NK-92 (cell line): ENCODE measurements around the gene CST5.
"Not testable (repeated sequence)": the region's sequence is repeated elsewhere in the genome, so short reads cannot be mapped to it uniquely, and the experiment has no call there.

Source experiments
- DNase-seq: peaks from one replicate; lab custom pipeline; 2025; ENCODE audit not compliant: unreplicated experiment; lab: John Stamatoyannopoulos, UW

The CST5 gene

GRCh38 chr20:23879328-23879798 lies at the start of gene CST5:
CST5 (minus strand) TSS chr20:23879748; CDS start chr20:23879676, 72 bp downstream.
- DNase-seq, result no peak

- DNase-seq, result no peak
Measured at GRCh38 chr20:23928788-23929187, 49.2 kb upstream of the CST5 start.

GRCh38 chr20:23928353-23928752 lies 48.8 kb upstream of the CST5 start:
- no peak for DNase-seq

- no peak for DNase-seq
Measured at GRCh38 chr20:23926944-23927872, 47.7 kb upstream of the CST5 start.

GRCh38 chr20:23926526-23926880 lies 47.0 kb upstream of the CST5 start:
- DNase-seq, result no peak

- DNase-seq, result no peak
Measured at GRCh38 chr20:23925789-23926525, 46.4 kb upstream of the CST5 start.

- DNase-seq, result no peak
Measured at GRCh38 chr20:23924751-23925150, 45.2 kb upstream of the CST5 start.

GRCh38 chr20:23923891-23924435 lies 44.4 kb upstream of the CST5 start:
- DNase-seq, result no peak

- no peak for DNase-seq
Measured at GRCh38 chr20:23923311-23923710, 43.8 kb upstream of the CST5 start.

- no peak for DNase-seq
Measured at GRCh38 chr20:23920408-23921325, 41.1 kb upstream of the CST5 start.

- DNase-seq, result no peak
Measured at GRCh38 chr20:23918896-23919295, 39.3 kb upstream of the CST5 start.

- DNase-seq, result no peak
Measured at GRCh38 chr20:23918101-23918862, 38.7 kb upstream of the CST5 start.

GRCh38 chr20:23917024-23917725 lies 37.6 kb upstream of the CST5 start:
- no peak for DNase-seq

- no peak for DNase-seq
Measured at GRCh38 chr20:23915844-23916243, 36.3 kb upstream of the CST5 start.

GRCh38 chr20:23914469-23914868 lies 34.9 kb upstream of the CST5 start:
- DNase-seq, result not testable (repeated sequence)

GRCh38 chr20:23910210-23910609 lies 30.7 kb upstream of the CST5 start:
- DNase-seq, result no peak

- no peak for DNase-seq
Measured at GRCh38 chr20:23909390-23909789, 29.8 kb upstream of the CST5 start.

- DNase-seq, result no peak
Measured at GRCh38 chr20:23907579-23907978, 28.0 kb upstream of the CST5 start.

GRCh38 chr20:23902396-23902795 lies 22.8 kb upstream of the CST5 start:
- DNase-seq, result not testable (repeated sequence)
